Erythroblast (primary cell): ENCODE measurements around the gene PRM2.

Experiments
- GATA1 ChIP-seq: IDR thresholded peaks from 2 replicates; pipeline ENCODE4 v1.6.1; 2011; ENCODE audit warnings: low read depth, mild to moderate bottlenecking, control low read depth, low read length, moderate library complexity
- POLR2A ChIP-seq: IDR thresholded peaks from 2 replicates; pipeline ENCODE4 v1.6.1; 2011; ENCODE audit warnings: mild to moderate bottlenecking, low read length

- no peak for TF ChIP-seq POLR2A
- no peak for TF ChIP-seq GATA1
Observed at GRCh38 chr16:11264155-11264832, 12.0 kb downstream of the PRM2 start.
